Smooth muscle cell (in vitro differentiated cells): Measurements from ENCODE around the gene PTCHD4. TPM values are rescaled to one million over a fixed set of nuclear protein-coding genes. Genes with fewer than 3 reads are reported as not detected.
"Not testable (repeated sequence)": the region's sequence is repeated elsewhere in the genome, so short reads cannot be mapped to it uniquely, and the experiment has no call there.

Source experiments
- DNase-seq: peaks from one replicate; lab custom pipeline; 2025; ENCODE audit not compliant: unreplicated experiment; lab: John Stamatoyannopoulos, UW
- H2AFZ ChIP-seq: fragments of 200-600 bp; sonication (generic); 2 replicates; pipeline ENCODE4 v1.6.0; 2016; ENCODE audit warnings: antibody characterized with exemption, low read depth, mild to moderate bottlenecking
- H3F3A ChIP-seq: fragments of 200-600 bp; sonication (generic); 2 replicates; pipeline ENCODE4 v1.6.0; 2017; ENCODE audit warnings: antibody characterized with exemption, low read depth
- H3K27ac ChIP-seq: fragments of 200-600 bp; sonication (generic); 2 replicates; pipeline ENCODE4 v1.5.1; 2016; ENCODE audit warnings: low read depth, mild to moderate bottlenecking
- H3K27me3 ChIP-seq: fragments of 200-600 bp; sonication (generic); 2 replicates; pipeline ENCODE4 v1.6.1; 2016; ENCODE audit warnings: low read depth, mild to moderate bottlenecking
- H3K36me3 ChIP-seq: fragments of 200-600 bp; sonication (generic); 2 replicates; pipeline ENCODE4 v1.5.1; 2016; ENCODE audit warnings: low read depth
- H3K4me1 ChIP-seq: fragments of 200-600 bp; sonication (generic); 2 replicates; pipeline ENCODE4 v1.5.1; 2016; ENCODE audit warnings: low read depth
- H3K4me2 ChIP-seq: fragments of 200-600 bp; sonication (generic); 2 replicates; pipeline ENCODE4 v1.6.0; 2016; ENCODE audit warnings: mild to moderate bottlenecking
- H3K4me3 ChIP-seq: fragments of 200-600 bp; sonication (generic); 2 replicates; pipeline ENCODE4 v1.5.1; 2016; ENCODE audit warnings: mild to moderate bottlenecking
- H3K79me2 ChIP-seq: fragments of 200-600 bp; sonication (generic); 2 replicates; pipeline ENCODE4 v1.6.0; 2016; ENCODE audit warnings: low read depth, mild to moderate bottlenecking
- H3K9ac ChIP-seq: fragments of 200-600 bp; sonication (generic); 2 replicates; pipeline ENCODE4 v1.6.0; 2016; ENCODE audit warnings: low read depth
- H3K9me3 ChIP-seq: fragments of 200-600 bp; sonication (generic); replicated peaks from 2 replicates; pipeline ENCODE4 v1.5.1; 2016; ENCODE audit warnings: low read depth
- H4K20me1 ChIP-seq: fragments of 200-600 bp; sonication (generic); 2 replicates; pipeline ENCODE4 v1.6.0; 2016; ENCODE audit warnings: low read depth
- WGBS: methylation state at CpG from one replicate; pipeline ENCODE4 v1.1.7; 2016; ENCODE audit warnings: low lambda C conversion rate; 5-methylcytosine and 5-hydroxymethylcytosine counted together
- polyA plus RNA-seq: library from polyadenylated mRNA; unstranded; fragments of >200 nt; fragmentation: Nextera tagmentation; extraction: Ambion mirVana; gene quantifications from 2 replicates; pipeline ENCODE4 v1.2.1, GENCODE V29; 2016
- total RNA-seq: library from RNA; depleted of rRNA; stranded (reverse); fragments of >200 nt; gene quantifications from 2 replicates; pipeline ENCODE4 v1.2.3, GENCODE V29; 2014
- TF ChIP-seq, protein P1 (sequence below): fragments of 200-600 bp; sonication (generic); IDR thresholded peaks from 2 replicates; pipeline ENCODE4 v1.5.1; 2017; ENCODE audit warnings: borderline replicate concordance, mild to moderate bottlenecking, antibody characterized with exemption; ENCODE audit not compliant: insufficient read depth, poor library complexity, severe bottlenecking

Gene PTCHD4
- total and polyA plus RNA-seq, 2 experiments from 2014 or later, result 5.7 to 11.6 TPM

DNA sequence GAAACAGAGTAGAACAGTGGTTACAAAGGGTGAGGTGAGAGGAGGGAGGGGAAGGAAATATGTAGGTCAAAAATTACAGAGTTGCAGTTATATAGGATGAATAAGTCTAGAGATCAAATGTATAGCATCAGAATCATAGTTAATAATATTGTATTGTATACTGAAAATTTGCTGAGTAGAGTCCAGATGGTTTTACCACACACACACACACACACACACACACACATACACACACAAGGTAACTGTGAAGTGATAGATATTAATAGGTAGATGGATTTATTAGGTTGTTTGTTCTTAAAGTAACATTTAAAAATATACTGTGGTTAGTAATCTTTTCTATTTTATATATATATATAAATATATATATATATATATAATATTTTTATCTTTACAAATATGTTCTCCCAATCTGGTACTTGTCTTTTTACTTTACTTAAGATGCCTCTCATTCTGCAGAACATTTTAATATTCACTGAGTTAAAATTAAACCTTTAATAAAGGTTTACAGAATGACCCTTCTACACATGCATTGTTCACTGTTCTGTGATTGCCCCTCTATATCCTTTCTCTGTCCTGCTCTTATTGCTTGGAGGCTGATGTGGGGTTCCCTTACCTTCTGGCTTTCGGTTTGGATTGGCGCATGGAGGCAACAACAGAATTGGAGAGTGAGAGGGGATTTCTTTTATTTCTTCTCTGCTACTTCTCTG, 408 bp downstream of the PTCHD4 start:
- Histone ChIP-seq H3K36me3 (no peaks in the 10 kb centered on the region), H3F3A (no peaks in the 10 kb centered on the region), H3K4me1 (peaks cover 20% of the 10 kb centered on the region), H2AFZ (peak overlapping the region; percentile 21), H3K27me3 (no peaks in the 10 kb centered on the region), H3K27ac (peak overlapping the region; percentile 90), H3K4me3 (peak overlapping the region; percentile 52), H3K9me3 (no peaks in the 10 kb centered on the region), H3K4me2 (peak overlapping the region; percentile 84), H3K9ac (peak overlapping the region; percentile 95), H3K79me2 (peaks cover 22% of the 10 kb centered on the region), H4K20me1 (peaks cover 9% of the 10 kb centered on the region)
- TF ChIP-seq, protein P1, sequence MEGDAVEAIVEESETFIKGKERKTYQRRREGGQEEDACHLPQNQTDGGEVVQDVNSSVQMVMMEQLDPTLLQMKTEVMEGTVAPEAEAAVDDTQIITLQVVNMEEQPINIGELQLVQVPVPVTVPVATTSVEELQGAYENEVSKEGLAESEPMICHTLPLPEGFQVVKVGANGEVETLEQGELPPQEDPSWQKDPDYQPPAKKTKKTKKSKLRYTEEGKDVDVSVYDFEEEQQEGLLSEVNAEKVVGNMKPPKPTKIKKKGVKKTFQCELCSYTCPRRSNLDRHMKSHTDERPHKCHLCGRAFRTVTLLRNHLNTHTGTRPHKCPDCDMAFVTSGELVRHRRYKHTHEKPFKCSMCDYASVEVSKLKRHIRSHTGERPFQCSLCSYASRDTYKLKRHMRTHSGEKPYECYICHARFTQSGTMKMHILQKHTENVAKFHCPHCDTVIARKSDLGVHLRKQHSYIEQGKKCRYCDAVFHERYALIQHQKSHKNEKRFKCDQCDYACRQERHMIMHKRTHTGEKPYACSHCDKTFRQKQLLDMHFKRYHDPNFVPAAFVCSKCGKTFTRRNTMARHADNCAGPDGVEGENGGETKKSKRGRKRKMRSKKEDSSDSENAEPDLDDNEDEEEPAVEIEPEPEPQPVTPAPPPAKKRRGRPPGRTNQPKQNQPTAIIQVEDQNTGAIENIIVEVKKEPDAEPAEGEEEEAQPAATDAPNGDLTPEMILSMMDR, result no peak
- DNase-seq, result no peak
- 37% methylated on average over 2 of the region's 2 CpGs for WGBS

DNA sequence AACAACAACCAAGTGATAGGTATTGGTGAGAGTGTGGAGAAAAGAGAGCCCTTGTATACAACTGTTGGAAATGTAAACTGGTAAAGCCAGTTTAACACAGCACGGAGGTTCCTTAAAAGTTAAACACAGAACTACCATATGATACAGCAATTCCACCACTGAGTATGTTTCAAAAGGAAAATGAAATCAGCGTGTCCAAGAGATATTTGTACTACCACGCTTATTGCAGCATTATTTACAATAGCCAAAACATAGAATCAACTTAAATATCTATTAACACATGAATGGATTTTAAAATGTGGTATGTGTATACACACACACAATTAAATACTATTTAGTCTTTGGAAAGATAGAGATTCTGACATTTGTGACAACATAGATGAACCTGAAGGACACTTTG, 1.1 kb downstream of the PTCHD4 start:
- no peaks in the 10 kb centered on the region for H3K27me3 ChIP-seq
- peak overlapping the region; percentile 52 for H3K4me3 ChIP-seq
- peak overlapping the region; percentile 95 for H3K9ac ChIP-seq
- H3K4me1 ChIP-seq, result peaks cover 20% of the 10 kb centered on the region
- H3K9me3 ChIP-seq, result no peaks in the 10 kb centered on the region
- no peak for DNase-seq
- H2AFZ ChIP-seq, result peak overlapping the region; percentile 35
- H4K20me1 ChIP-seq, result peaks cover 13% of the 10 kb centered on the region
- H3K36me3 ChIP-seq, result no peaks in the 10 kb centered on the region
- no peaks in the 10 kb centered on the region for H3F3A ChIP-seq
- peak overlapping the region; percentile 84 for H3K4me2 ChIP-seq
- peaks cover 22% of the 10 kb centered on the region for H3K79me2 ChIP-seq
- WGBS, result 14% methylated on average over 3 of the region's 3 CpGs
- H3K27ac ChIP-seq, result peak overlapping the region; percentile 90
- TF ChIP-seq, protein P1, result no peak

DNA sequence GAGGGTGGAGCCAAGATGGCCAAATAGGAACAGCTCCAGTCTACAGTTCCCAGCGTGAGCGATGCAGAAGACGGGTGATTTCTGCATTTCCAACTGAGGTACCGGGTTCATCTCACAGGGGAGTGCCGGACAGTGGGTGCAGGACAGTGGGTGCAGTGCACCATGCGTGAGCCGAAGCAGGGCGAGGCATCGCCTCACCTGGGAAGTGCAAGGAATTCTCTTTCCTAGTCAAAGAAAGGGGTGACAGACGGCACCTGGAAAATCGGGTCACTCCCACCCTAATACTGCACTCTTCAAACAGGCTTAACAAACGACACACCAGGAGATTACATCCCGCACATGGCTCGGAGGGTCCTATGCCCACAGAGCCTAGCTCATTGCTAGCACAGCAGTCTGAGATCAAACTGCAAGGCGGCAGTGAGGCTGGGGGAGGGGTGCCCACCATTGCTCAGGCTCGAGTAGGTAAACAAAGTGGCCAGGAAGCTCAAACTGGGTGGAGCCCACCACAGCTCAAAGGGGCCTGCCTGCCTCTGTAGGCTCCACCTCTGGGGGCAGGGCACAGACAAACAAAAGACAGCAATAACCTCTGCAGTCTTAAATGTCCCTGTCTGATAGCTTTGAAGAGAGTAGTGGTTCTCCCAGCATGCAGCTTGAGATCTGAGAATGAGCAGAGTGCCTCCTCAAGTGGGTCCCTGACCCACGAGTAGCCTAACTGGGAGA, 8.4 kb downstream of the PTCHD4 start:
- H4K20me1 ChIP-seq, result peaks cover 67% of the 10 kb centered on the region
- H3F3A ChIP-seq, H3K4me1 ChIP-seq, H3K79me2 ChIP-seq, H3K9me3 ChIP-seq, H3K27ac ChIP-seq, H3K4me2 ChIP-seq, H3K27me3 ChIP-seq, H3K36me3 ChIP-seq, H3K9ac ChIP-seq, DNase-seq, H3K4me3 ChIP-seq, H2AFZ ChIP-seq: not testable (repeated sequence)
- 93% methylated on average over 17 of the region's 17 CpGs for WGBS

DNA sequence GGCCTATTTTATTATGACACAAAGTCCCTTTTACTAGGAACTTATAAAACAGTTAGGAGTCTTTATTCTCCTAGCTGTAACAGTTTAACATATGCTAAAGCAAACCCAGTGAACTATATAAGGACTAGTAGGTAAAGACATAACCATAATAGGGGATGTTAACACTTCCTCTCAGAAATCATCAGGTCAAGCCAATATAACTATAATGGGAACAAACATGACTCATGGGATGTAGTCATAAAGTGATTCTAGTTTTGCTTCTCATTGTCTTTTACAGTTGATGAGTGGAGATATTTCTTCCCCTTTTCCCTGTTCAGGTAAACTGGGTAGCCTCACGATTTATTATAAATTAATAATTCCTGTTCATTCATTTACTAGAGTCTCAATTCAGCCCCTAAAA, 9.7 kb downstream of the PTCHD4 start:
- Histone ChIP-seq H3K4me1 (no peaks in the 10 kb centered on the region), H2AFZ (no peak overlapping the region), H3K4me2 (peak overlapping the region; percentile 13), H3K36me3 (no peaks in the 10 kb centered on the region), H3K27ac (peak overlapping the region; percentile 1), H3K4me3 (no peak overlapping the region), H3K9ac (no peak overlapping the region), H3K79me2 (peaks cover 7% of the 10 kb centered on the region), H4K20me1 (peaks cover 80% of the 10 kb centered on the region), H3F3A (no peaks in the 10 kb centered on the region), H3K27me3 (no peaks in the 10 kb centered on the region), H3K9me3 (no peaks in the 10 kb centered on the region)
- TF ChIP-seq, protein P1, result no peak
- WGBS, result 90% methylated on average over 1 of the region's 1 CpG
- no peak for DNase-seq
